Esophagus muscularis mucosa (tissue), 4 donors: ENCODE data around the gene HDHD2. TPM values are rescaled to one million over a fixed set of nuclear protein-coding genes. Genes with fewer than 3 reads are reported as not detected.

ENCODE experiments used
- DNase-seq: peaks from one replicate; pipeline ENCODE4 v3.0.0-alpha.2; 2017; ENCODE audit errors: extremely low spot score
- H3K27ac ChIP-seq, 4 donors: fragments of 200-600 bp; sonication (generic); replicated peaks in 1 of 4; 1 replicate in 3 of 4; 2 replicates in 1 of 4; pipeline ENCODE4 v1.5.1; 2016 to 2019; ENCODE audit warnings: mild to moderate bottlenecking in 1 of 4
- H3K27me3 ChIP-seq, 4 donors: fragments of 200-600 bp; sonication (generic); one replicate each; pipeline versions ENCODE4 v1.5.1 to v1.6.0; 2016 to 2019
- H3K36me3 ChIP-seq, 4 donors: fragments of 200-600 bp; sonication (generic); one replicate each; pipeline ENCODE4 v1.5.1; 2016 to 2019
- H3K4me1 ChIP-seq, 4 donors: fragments of 200-600 bp; sonication (generic); one replicate each; pipeline ENCODE4 v1.5.1; 2016 to 2019
- H3K4me3 ChIP-seq, 4 donors: fragments of 200-600 bp; sonication (generic); 1 replicate in 2 of 4; 2 replicates in 2 of 4; pipeline ENCODE4 v1.5.1; 2016 to 2019; ENCODE audit warnings: mild to moderate bottlenecking in 4 of 4, moderate library complexity in 1 of 4
- H3K9me3 ChIP-seq, 4 donors: fragments of 200-600 bp; sonication (generic); 1 replicate in 3 of 4; 2 replicates in 1 of 4; pipeline ENCODE4 v1.5.1; 2016 to 2019
- EP300 ChIP-seq: sonication (generic); formaldehyde crosslinking; IDR thresholded peaks from one replicate; pipeline ENCODE4 v1.6.1; 2017; ENCODE audit warnings: antibody characterized with exemption
- POLR2A ChIP-seq: fragments of 450-650 bp; IDR thresholded peaks from one replicate; pipeline ENCODE4 v1.6.1; 2017; ENCODE audit warnings: antibody characterized with exemption, moderate library complexity, mild to moderate bottlenecking, low read depth
- POLR2AphosphoS5 ChIP-seq, 2 donors: sonication (generic); formaldehyde crosslinking; IDR thresholded peaks; one replicate each; pipeline ENCODE4 v1.6.1; 2017; ENCODE audit warnings: antibody characterized with exemption in 2 of 2
- WGBS: methylation state at CpG from one replicate; pipeline ENCODE4 v1.1.5; 2018; 5-methylcytosine and 5-hydroxymethylcytosine counted together
- intact Hi-C: fragments of 100-400 bp; cut with DNase I; formaldehyde crosslinking; loops from one replicate; pipeline ENCODE4 v1.15.1; 2023
- total RNA-seq, 4 donors: library from RNA; depleted of rRNA; stranded (reverse); fragments of >200 nt; gene quantifications; one replicate each; pipeline versions ENCODE4 v1.1.0 to v1.2.1, GENCODE V29; 2016
- TF ChIP-seq, protein P1 (sequence below), 3 experiments: fragments of 200-600 bp in 2 of 3; fragments of 450-650 bp in 1 of 3; sonication (generic) in 2 of 3; IDR thresholded peaks; one replicate each; pipeline ENCODE4 v1.5.1; 2017 to 2019; ENCODE audit warnings: antibody characterized with exemption in 3 of 3, mild to moderate bottlenecking in 2 of 3, moderate library complexity in 1 of 3

Gene HDHD2
- total RNA-seq, 4 donors from 2014 or later = 13.8 to 21.7 (median 19.0) TPM

- peaks cover 0 to 22% (median 11%) of the 10 kb centered on the region in 4 donors for H3K36me3 ChIP-seq
- H3K4me1 ChIP-seq = peaks cover 21 to 40% (median 30%) of the 10 kb centered on the region in 4 donors
- peak; percentile 91 for DNase-seq
- 8% methylated on average over 13 of the region's 13 CpGs for WGBS
- H3K4me3 ChIP-seq = peak overlapping the region; percentile 63 to 75 (median 67)
- peak overlapping the region; percentile 87 to 88 (median 88) for H3K27ac ChIP-seq
- intact Hi-C loops = no loop called here
- H3K9me3 ChIP-seq = no peaks in the 10 kb centered on the region
- no peaks in the 10 kb centered on the region for H3K27me3 ChIP-seq
- TF ChIP-seq EP300 = no peak
- TF ChIP-seq, protein P1, sequence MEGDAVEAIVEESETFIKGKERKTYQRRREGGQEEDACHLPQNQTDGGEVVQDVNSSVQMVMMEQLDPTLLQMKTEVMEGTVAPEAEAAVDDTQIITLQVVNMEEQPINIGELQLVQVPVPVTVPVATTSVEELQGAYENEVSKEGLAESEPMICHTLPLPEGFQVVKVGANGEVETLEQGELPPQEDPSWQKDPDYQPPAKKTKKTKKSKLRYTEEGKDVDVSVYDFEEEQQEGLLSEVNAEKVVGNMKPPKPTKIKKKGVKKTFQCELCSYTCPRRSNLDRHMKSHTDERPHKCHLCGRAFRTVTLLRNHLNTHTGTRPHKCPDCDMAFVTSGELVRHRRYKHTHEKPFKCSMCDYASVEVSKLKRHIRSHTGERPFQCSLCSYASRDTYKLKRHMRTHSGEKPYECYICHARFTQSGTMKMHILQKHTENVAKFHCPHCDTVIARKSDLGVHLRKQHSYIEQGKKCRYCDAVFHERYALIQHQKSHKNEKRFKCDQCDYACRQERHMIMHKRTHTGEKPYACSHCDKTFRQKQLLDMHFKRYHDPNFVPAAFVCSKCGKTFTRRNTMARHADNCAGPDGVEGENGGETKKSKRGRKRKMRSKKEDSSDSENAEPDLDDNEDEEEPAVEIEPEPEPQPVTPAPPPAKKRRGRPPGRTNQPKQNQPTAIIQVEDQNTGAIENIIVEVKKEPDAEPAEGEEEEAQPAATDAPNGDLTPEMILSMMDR (IDR thresholded peaks at IDR 0.05) = no peak
- TF ChIP-seq POLR2AphosphoS5 (IDR thresholded peaks at IDR 0.05) = no peak
- no peak for TF ChIP-seq POLR2A
Observed at GRCh38 chr18:47150824-47151366, 595 bp upstream of the HDHD2 start.

- Histone ChIP-seq H3K9me3 (no peaks in the 10 kb centered on the region), H3K4me1 (peaks cover 21 to 40% (median 32%) of the 10 kb centered on the region in 4 donors), H3K4me3 (peak overlapping the region; percentile 63 to 75 (median 67)), H3K27me3 (no peaks in the 10 kb centered on the region), H3K36me3 (peaks cover 0 to 13% (median 8%) of the 10 kb centered on the region in 4 donors), H3K27ac (peak overlapping the region; percentile 87 to 88 (median 88))
- intact Hi-C loops = loop anchor here (10.0 kb wide), 1 partner anchor 235 kb away; the partner anchor contains the start of genes KATNAL2 and PIAS2
- TF ChIP-seq, protein P1 (IDR thresholded peaks at IDR 0.05) = no peak
- WGBS = 38% methylated on average over 11 of the region's 12 CpGs
- no peak for DNase-seq
Observed at GRCh38 chr18:47149457-47150028, 757 bp downstream of the HDHD2 start.

DNA sequence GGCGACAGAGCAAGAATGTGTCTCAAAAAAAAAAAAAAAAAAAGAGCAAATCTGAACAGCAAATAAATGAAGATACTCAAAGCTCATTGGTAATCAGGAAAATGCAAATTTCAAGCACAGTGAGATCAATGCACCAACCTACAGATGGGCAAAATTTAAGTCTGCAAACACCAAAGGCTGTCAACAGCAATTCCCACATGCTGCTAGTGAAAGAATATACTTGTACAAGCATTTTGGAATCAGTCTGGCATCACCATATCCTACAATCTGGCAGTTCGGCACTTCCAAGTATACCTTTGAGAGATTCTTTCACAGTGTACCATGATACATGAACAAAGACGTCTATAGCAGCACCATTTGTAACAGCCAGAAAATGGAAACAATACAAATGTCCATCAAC lies 4.1 kb downstream of the HDHD2 start:
- WGBS = 97% methylated on average over 3 of the region's 3 CpGs

GRCh38 chr18:47143899-47144485 lies 6.3 kb downstream of the HDHD2 start:
- H3K27me3 ChIP-seq = no peaks in the 10 kb centered on the region
- WGBS = 96% methylated on average over 4 of the region's 4 CpGs
- H3K27ac ChIP-seq = no peak overlapping the region
- TF ChIP-seq POLR2AphosphoS5 (IDR thresholded peaks at IDR 0.05) (no peak), EP300 (no peak), POLR2A (no peak)
- TF ChIP-seq, protein P1 (IDR thresholded peaks at IDR 0.05) = no peak
- no peaks in the 10 kb centered on the region for H3K9me3 ChIP-seq
- intact Hi-C loops = loop anchor here (10.0 kb wide), 1 partner anchor 229 kb away; the partner anchor contains the start of genes KATNAL2 and PIAS2
- no peak for DNase-seq
- H3K4me3 ChIP-seq = no peak overlapping the region
- H3K4me1 ChIP-seq = peaks cover 7 to 21% (median 17%) of the 10 kb centered on the region in 4 donors
- no peaks in the 10 kb centered on the region for H3K36me3 ChIP-seq

More for the DNA sequence above, 4.1 kb downstream of the HDHD2 start:
- no peaks in the 10 kb centered on the region for H3K27me3 ChIP-seq
- H3K36me3 ChIP-seq = no peaks in the 10 kb centered on the region
- no peak overlapping the region for H3K27ac ChIP-seq
- H3K4me1 ChIP-seq = peaks cover 18 to 34% (median 31%) of the 10 kb centered on the region in 4 donors
- no peak for TF ChIP-seq POLR2A
- TF ChIP-seq, protein P1 (IDR thresholded peaks at IDR 0.05) = no peak
- TF ChIP-seq EP300 = no peak
- no peak for TF ChIP-seq POLR2AphosphoS5 (IDR thresholded peaks at IDR 0.05)
- H3K4me3 ChIP-seq = no peak overlapping the region
- no peak for DNase-seq
- no peaks in the 10 kb centered on the region for H3K9me3 ChIP-seq
- intact Hi-C loops = loop anchor here (10.0 kb wide), 1 partner anchor 231 kb away; the partner anchor contains the start of genes KATNAL2 and PIAS2
